HG03066 (cell line): Measurements from ENCODE around the gene ANKS1B.
"Not testable (repeated sequence)": the region's sequence is repeated elsewhere in the genome, so short reads cannot be mapped to it uniquely, and the experiment has no call there.

ENCODE experiments used
- ATAC-seq: cut with Tn5 transposase; IDR thresholded peaks from one replicate; pipeline ENCODE4 v1.9.1; 2021; ENCODE audit warnings: low read depth; ENCODE audit not compliant: unreplicated experiment

Gene ANKS1B

DNA sequence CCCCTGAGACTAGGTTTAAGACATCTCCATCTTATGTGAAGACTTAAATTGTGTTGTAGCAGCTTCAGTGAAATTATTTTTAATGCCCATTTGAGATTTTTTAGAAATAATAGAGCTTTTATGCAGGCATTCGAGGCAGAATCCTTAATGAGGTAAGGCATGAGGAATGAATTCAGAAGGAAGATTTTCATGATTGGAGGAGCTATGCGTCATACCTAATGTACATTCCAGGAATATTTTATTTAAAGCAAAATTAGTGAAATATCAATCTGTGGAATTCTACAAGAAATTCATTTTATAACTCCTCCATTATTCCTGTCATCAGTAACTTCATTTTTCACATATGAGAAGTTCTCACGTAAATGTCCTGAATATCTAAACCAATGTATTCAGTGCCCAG, 373.1 kb downstream of the ANKS1B start:
- ATAC-seq, result no peak

DNA sequence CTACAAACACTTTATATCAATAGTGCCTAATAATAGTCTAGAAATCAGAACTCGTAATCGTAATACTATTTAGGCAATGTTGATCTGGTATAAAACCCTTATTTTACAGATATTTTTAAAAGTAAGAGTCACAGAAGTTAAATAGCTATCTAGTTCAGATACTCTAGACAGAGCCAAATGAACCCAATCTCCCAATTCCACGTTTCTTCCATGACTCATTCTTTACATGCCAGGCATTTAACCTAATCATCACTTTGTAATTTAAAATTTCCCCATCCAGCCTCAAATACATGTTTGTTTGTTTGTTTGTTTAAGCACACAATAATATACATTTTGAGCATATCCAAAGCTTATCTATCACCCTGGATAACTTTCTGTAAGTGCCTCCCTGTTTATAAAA, 373.6 kb downstream of the ANKS1B start:
- ATAC-seq, result no peak

DNA sequence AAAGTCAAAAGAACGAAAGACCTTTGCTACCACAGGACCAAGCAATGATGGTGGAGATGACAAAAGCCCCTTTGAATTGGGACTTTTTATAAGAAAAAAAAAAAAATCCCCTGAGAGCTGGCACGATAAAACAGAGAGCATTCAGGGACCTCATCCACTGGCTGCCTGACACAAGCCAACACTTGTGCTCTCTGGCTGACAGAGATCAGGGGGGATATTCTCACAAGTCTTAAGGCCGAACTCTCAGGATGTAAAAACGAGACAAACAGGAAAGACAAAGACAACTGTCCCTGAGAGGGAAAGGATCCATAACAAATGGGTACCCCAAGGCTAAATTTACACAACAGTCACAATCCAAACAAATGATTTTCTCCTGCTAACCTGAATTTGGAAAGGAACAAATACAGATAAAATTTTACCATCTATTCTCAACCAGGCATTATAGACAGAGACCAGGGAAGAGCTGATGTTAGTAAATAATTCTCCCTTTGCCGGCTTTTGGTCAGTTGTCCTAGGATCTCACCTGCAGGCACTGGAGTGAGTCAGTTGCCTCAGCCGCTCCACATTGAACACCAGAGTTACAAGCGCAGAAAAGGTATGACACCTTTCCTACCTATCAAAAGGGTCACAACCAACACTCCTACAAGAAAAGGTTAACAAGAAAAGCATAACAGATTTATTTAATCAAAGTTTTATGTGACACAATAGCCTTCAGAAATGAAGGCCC, 375.1 kb downstream of the ANKS1B start:
- no peak for ATAC-seq

DNA sequence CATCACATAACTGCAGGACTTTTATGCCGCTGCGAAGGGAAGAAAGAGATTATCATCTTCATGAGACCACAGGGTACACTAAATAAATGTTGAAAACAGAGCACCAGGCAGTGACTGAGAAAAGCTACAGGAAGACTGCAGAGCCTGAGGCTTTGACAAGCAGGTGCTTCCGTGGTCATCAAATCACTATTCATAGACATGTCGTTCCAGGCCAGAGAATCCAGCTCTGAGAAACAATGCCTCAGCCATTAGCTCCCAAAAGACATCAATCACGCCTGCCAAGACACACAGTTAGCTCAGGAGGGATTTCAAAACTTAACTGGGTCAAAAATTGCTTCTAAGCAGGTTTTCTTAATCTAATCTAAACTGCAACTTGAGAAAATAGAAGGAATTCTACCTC, 384.3 kb downstream of the ANKS1B start:
- peak; percentile 91 for ATAC-seq

DNA sequence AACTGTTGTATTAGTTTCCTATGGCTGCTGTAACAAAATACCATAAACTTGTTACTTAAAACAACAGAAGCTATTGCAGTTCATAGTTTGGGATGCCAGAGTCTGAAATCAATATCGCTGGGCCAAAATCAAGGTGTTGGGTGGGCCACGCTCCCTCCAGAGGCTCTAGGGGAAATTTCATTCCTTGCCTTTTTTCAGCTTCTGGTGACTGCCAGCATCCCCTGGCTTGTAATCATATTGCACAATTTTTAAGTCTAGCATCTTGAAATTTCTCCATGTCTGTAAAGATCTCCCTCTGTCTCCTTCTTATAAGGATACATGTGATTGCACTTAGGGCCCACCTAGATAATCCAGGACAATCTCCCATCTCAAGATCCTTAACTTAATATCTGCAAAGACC, 386.0 kb downstream of the ANKS1B start:
- no peak for ATAC-seq

DNA sequence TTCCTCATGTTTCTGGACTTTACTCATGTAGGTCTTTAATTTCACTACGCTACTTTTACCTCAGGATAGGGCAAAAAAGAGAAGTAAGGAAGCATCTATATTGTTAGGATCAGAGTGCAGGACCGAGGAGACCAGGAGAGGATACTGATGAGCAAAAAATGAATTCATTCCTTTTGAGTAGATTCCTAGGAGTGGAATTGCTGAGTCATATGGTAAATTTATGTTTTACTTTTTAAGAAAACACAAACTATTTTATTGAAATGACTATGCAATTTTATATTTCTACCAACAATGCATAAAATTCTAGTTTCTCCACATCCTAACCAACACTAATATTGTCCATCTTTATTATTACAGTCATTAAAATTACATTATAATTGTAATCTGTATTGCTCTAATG, 388.0 kb downstream of the ANKS1B start:
- ATAC-seq, result no peak

DNA sequence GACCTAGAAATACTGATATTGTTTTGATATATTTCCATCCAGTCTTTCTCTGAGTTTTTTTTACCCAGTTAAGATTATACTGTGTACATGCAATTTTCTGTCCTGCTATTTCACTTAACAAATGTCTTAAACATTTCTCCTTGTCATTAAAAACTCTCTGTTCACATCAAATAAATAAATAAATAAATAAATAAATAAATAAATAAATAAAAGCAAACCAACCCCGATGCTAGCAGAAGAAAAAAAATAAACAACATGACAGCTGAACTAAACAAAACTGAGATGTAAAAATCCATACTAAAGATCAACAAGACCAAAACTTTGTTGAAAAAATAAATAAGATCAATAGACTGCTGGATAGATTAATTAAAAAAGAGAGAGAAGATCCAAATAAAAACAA, 407.6 kb downstream of the ANKS1B start:
- ATAC-seq, result not testable (repeated sequence)

DNA sequence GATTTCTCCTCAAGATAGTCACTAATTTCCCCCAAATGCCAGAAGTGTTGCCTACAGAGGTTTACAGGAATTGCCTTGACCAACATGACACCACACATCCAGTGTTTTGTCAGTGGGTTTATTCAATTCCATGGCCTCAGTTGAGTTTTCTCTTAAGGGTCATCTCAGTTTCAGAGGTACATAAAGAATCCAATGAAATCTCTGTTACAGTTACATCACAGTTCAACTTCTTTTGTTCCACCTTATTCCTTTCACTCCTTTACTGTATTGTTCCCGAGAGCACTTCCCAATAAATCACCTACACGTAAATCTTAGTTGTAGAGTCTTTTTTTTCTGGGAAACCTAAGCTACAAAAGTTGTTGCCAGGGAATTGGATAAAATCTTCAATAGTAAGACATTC, 410.8 kb downstream of the ANKS1B start:
- no peak for ATAC-seq

DNA sequence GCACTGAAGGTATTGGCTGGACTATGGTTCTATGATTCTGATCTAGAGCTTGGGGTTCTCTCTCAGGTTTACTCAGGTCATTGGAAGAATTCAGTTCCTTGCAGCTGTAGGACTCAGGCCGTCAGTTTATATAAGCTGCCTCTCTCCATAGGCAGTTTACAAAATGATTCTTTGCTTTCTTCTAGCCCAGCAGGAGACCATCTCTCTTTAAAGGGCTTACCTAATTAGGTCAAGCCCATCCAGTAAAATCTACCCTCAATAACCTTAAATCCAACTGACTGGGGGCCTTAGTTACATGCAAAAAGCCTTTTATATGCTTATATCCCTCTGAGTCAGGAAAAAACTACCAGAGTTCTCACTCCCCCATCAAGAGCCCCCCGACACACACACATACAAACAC, 417.7 kb downstream of the ANKS1B start:
- no peak for ATAC-seq

DNA sequence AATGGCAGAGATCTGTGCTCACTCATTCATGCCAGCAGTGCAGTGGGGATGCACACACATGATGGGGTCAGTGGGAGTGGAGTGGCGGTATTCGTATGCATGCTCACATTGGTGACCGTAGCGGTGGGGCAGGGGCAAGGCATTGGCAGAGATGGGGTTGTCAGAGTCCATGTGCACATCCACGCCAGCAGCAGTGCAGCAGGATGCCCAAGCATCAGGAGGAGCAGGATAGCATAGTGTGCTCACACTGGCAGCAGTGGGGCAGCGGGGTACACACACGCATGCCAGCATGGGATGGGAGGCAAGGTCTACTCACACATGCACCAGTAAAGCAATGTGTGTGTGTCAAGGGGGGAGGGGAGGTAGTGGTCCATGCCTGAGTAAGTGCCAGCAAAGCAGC, 426.6 kb downstream of the ANKS1B start:
- no peak for ATAC-seq

DNA sequence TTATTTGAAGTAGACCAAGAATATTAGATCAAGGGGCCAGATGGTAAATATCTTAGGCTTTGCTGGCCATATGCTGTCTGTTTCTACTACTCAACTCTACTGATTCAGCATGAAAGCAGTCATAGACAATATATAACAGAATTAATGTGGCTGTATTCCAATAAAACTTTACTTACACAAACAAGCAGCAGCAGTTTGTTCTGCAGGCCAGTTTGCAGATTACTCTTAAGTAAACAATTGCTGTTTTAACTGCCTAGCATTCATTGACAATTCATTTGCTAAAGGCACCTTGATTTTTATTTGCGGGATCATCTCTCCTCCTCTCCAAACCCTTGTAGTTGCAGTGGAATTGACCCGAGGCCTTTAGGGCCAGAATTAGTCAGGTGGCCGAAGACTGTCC, 431.3 kb downstream of the ANKS1B start:
- no peak for ATAC-seq

DNA sequence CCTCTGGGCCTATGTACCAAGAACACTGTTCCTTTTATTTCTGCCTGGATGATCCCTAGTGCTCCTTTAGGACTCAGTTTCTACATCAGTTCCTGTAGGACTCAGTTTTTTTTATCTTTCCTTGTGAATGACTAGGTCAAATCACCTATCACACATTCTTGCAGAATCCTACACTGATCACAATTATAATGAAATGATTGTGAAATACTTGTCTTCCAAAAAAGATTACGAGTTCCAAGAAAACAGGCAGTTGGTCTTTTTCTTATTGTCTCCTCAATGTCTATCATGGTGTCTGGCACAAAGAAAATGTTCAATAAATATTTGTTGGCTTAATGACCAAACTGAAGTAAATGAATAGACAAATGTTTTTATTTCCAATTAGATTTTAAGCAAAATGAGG, 432.7 kb downstream of the ANKS1B start:
- ATAC-seq, result no peak

DNA sequence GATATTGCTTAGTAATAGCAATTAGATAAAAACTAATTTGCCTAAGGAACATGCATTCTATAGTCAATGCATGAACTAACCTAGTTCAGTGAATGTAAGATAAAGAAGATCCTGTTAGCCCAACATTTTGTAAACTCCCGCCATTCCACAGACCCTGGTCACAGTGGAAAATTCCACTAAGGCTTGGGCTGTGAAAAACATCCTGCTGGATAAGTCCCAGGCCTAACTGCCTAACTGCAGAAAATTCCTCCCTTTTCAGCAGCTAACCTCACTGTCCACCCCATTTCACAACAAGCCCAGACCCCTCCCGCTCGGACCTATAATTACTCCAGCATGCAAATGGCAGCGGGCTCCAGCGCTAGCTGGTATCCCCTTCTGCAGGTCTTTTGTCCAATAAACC, 435.1 kb downstream of the ANKS1B start:
- no peak for ATAC-seq

DNA sequence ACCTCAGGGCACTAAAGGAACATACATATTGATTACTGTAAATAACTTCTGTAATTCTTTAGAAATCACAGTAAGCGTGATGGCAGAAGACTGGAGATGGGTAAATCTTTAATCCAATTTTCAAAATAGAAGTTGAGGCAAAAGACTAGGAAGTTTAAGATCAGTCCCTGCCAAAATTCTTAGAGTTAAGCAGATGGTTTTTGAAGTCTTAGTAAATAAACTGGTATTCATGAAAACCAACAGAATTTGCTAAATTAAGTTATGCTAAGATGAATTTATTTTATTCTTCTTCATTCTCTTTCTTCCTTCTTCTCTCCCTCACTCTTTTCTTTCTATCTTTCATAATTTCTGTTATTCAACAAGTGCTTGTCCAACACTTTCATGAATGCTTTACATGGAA, 435.5 kb downstream of the ANKS1B start:
- ATAC-seq, result no peak

DNA sequence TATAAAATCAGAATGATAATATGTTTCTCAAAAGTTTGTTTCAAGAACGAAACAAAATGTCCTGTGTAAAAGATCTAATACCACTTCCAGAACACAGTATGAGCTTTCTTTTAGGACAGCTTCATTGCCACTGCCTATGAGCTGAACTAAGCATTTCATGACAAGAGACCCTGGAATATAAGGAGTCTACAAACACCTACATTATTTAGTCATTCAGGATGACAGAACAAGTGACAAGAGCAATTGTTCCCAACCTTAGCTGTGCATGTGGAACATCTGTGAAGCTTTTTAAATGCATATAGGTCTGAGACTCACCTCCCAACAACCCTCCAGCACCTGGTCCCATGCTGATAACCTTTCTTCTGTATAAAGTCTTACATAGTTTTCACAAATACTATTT, 440.3 kb downstream of the ANKS1B start:
- ATAC-seq, result no peak

DNA sequence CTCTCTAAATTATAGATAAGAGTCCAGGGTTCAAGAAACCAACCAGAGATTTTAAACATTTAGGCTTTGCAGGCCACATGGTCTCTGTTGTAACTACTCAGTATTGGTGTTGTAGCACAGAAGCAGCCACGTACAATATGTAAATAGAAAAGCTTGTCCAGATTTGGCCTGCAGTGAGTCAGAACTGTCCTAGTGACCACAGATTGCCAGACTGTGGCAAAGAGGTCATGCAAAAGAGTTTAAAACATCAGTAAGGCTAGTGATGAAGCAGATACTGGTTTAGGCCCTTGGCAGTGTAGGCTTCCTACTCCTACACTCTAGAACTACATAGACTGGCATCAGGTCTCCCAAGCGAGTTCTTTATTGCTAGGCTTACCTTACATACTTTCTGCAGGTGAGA, 454.8 kb downstream of the ANKS1B start:
- peak; percentile 98 for ATAC-seq

DNA sequence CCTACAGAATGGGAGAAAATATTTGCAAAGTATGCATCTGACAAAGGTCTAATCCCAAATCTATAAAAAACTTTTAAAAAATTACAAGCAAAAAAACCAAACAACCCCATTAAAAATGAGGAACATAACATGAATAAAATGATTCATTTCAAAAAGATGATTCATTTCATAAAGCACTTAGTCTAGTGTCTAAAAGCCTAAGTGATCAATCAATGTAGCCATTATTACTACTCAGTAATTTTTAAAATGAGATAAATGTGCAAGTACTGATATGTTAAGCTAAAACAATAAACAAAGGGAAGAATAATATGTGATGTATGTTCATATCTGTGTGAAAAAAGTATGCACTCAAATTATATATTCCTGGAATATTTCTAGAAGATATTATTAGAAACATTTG, 456.3 kb downstream of the ANKS1B start:
- no peak for ATAC-seq

DNA sequence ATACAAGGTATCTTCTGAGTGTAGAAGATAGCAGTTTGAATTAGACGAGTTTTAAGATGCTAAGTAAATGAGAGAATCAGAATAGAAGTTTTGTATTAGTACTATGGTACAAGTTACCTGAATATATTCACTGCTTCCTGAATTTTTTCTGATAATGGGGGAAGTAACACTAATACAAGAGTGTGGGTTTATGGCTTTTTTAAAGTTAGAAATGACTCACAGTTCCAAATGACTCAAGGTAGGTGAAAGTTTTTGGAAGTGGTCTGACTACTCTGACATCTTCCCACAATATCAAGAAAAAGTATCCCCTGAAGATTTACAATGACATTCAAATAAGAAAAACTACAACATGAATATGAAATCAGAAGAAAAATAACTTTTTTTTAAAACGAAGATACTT, 460.9 kb downstream of the ANKS1B start:
- no peak for ATAC-seq

DNA sequence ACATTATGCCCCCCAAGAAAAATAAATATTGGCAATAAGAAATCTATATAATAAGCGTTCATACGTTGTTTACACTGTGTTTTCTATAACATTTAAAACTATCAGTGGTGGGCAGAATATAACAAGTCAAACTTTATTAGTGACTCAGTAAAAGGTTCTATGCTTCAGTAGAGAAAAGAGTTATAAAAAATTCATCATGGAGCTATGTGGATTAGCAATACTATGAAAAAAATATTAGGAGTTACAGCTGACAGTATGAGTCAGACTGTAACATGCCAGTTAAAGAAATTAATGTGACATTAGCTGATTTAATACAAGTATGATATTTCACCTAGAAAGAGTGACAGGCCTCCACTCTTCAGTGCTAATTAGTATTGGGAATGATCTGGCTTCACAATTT, 462.3 kb downstream of the ANKS1B start:
- ATAC-seq, result no peak

DNA sequence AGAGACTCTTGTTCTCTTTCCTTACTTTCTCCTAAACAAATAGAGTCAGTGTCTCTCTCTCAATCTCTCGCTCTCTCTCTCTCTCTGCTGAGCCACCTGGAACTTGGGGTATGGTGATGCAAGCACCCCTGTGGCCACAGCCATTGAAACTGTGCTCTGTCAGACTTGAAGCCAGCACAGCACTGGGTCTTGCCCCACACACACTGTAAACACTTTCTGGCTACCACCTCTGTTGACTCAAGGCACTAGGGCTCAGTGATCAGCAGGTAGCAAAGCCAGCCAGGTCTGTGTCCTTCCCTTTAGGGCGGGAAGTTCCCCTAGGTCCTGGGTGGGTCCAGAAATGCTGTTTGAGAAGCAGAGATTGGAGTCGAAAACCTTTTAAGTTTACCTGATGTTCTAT, 463.1 kb downstream of the ANKS1B start:
- no peak for ATAC-seq

DNA sequence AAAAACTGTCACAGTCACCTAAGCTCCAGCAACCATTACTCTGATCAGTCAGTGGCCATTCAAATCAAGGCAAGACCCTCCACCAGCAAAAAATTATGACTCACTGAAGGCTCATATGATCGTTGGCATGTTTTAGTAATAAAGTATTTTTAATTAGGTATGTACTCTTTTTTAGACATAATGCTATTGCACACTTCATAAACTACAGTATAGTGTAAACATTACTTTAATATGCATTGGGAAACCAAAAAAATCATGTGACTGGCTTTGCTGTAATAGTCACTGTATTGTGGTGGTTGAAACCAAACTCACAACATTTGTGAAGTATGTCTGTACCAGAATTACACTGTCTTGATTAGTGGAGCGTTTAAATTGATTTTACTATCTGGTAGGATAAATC, 471.7 kb downstream of the ANKS1B start:
- ATAC-seq, result no peak

DNA sequence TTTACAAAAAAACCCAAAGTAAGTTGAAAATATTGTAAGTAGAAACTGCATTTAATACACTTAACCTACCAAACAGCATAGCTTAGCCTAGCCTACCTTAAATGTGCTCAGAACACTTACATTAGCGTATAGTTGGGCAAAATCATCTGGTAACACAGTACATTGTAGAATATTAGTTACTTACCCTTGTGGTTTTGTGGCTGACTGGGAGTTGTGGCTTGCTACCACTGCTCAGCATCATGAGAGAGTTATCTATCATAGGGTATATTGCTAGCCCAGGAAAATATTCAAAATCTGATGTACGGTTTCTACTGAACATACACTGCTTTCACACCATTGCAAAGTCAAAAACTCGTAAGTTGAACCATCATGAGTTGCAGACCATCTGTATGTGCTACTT, 478.9 kb downstream of the ANKS1B start:
- no peak for ATAC-seq

DNA sequence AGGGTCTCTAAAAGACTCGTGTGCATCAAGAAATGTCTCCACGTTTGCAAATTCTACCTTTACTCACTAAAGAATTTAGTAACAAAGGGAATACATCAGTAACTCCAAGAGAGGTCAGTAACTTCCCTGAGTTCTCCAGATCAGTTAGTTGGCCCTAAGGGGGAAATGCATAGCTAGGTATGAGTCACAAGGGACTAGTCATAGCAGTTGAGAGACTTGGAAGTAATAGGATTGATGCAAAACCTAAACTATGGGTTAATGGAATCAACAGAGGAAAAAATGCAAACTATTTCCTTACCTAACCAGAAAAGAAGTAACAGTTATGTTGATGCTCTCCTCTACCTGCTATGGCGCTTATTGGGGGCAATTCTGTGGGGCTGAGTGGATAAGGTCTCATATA, 486.0 kb downstream of the ANKS1B start:
- ATAC-seq, result no peak
